HG02970 (cell line): ENCODE data around the gene CD93.

Experiments
- ATAC-seq: cut with Tn5 transposase; IDR thresholded peaks from one replicate; pipeline ENCODE4 v1.9.1; 2021; ENCODE audit warnings: mild to moderate bottlenecking, moderate library complexity, moderate number of reproducible peaks; ENCODE audit not compliant: unreplicated experiment, low FRiP score

CD93 gene

GRCh38 chr20:23084845-23085365 is 1.2 kb downstream of the CD93 start:
- ATAC-seq, result no peak

- ATAC-seq, result no peak
Measured at GRCh38 chr20:23084282-23084844, 1.8 kb downstream of the CD93 start.

- ATAC-seq, result no peak
Measured at GRCh38 chr20:23083553-23084220, 2.4 kb downstream of the CD93 start.

GRCh38 chr20:23082846-23083552 is 3.1 kb downstream of the CD93 start:
- ATAC-seq, result no peak

GRCh38 chr20:23081263-23081819 is 4.8 kb downstream of the CD93 start:
- ATAC-seq, result no peak

GRCh38 chr20:23080521-23080920 is 5.6 kb downstream of the CD93 start:
- ATAC-seq, result no peak

GRCh38 chr20:23079926-23080325 is 6.2 kb downstream of the CD93 start:
- ATAC-seq, result no peak

GRCh38 chr20:23079016-23079351 is 7.1 kb downstream of the CD93 start:
- no peak for ATAC-seq

GRCh38 chr20:23078351-23079015 is 7.6 kb downstream of the CD93 start:
- no peak for ATAC-seq

- no peak for ATAC-seq
Measured at GRCh38 chr20:23077277-23077676, 8.8 kb downstream of the CD93 start.

- no peak for ATAC-seq
Measured at GRCh38 chr20:23074052-23074451, 12.1 kb downstream of the CD93 start.

GRCh38 chr20:23072892-23073586 is 13.1 kb downstream of the CD93 start:
- no peak for ATAC-seq

GRCh38 chr20:23071996-23072395 is 14.1 kb downstream of the CD93 start:
- ATAC-seq, result no peak

GRCh38 chr20:23071398-23071797 is 14.7 kb downstream of the CD93 start:
- ATAC-seq, result no peak

- ATAC-seq, result no peak
Measured at GRCh38 chr20:23069108-23069507, 17.0 kb downstream of the CD93 start.

- ATAC-seq, result no peak
Measured at GRCh38 chr20:23068283-23068682, 17.8 kb downstream of the CD93 start.

GRCh38 chr20:23066772-23067171 is 19.4 kb downstream of the CD93 start:
- no peak for ATAC-seq

- ATAC-seq, result no peak
Measured at GRCh38 chr20:23065266-23066201, 20.6 kb downstream of the CD93 start.

GRCh38 chr20:23063581-23063980 is 22.5 kb downstream of the CD93 start:
- no peak for ATAC-seq
